ENCODE results near the gene TRAF2. TPM values are rescaled to one million over a fixed set of nuclear protein-coding genes. Genes with fewer than 3 reads are reported as not detected.

TRAF2 gene
- total and polyA plus RNA-seq, 2 of the 13 experiments (the other 11 are each of a cell fraction or from before 2014, with no cell fraction given), result 12.4 to 13.6 TPM

DNA sequence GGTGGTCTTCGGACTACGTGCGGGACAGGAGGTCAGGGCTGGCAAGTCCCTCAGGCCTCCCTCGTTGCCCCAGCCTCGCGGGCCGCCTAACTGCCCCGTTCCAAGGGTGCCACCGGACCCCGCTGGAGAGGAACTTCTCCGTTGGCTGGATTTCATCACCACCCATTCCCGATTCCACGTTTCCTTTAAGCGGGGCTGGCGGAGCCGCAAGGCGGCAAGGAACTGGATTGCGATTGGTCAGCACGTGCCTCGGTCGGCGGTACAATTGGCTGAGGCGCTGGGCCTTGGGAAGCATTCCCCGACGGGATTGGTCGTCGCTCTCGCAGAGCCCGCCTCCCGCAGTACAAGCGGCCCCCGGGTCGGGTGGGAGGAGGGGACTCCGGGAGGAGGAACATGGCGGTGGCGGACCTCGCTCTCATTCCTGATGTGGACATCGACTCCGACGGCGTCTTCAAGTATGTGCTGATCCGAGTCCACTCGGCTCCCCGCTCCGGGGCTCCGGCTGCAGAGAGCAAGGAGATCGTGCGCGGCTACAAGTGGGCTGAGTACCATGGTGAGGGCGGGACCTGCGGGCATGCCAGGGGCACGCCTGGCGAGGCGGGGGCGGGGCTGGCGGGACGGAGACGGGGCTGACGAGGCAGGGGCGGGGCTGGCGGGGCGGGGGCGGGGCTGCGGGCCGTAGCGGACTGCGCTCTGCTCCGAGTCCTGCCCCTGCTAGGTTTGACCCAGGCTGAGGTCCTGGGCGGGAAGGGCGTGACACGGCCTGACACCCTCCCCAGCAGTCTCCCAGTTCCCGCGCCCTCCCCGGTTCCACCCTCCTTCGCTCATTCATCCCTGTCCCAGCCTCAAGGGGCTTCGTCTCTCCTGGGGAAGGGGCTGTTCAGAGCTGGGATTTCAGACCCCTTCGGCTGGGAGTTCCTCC lies 37.0 kb upstream of the TRAF2 start, which contains the start of gene PHPT1 (continued):
- TF ChIP-seq, protein P1, sequence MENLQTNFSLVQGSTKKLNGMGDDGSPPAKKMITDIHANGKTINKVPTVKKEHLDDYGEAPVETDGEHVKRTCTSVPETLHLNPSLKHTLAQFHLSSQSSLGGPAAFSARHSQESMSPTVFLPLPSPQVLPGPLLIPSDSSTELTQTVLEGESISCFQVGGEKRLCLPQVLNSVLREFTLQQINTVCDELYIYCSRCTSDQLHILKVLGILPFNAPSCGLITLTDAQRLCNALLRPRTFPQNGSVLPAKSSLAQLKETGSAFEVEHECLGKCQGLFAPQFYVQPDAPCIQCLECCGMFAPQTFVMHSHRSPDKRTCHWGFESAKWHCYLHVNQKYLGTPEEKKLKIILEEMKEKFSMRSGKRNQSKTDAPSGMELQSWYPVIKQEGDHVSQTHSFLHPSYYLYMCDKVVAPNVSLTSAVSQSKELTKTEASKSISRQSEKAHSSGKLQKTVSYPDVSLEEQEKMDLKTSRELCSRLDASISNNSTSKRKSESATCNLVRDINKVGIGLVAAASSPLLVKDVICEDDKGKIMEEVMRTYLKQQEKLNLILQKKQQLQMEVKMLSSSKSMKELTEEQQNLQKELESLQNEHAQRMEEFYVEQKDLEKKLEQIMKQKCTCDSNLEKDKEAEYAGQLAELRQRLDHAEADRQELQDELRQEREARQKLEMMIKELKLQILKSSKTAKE (CRISPR knock-in tag; IDR thresholded peaks at IDR 0.05; ENCODE audit: borderline replicate concordance), result 0 out of 2 replicates have a peak, but pooled peaks have one; percentile 13
- peak; percentile 85 for TF ChIP-seq TARDBP (CRISPR knock-in tag; IDR thresholded peaks at IDR 0.05)
- peak; percentile 48; the same call in 1 of the 2 replicates for TF ChIP-seq ZNF230 (CRISPR knock-in tag; IDR thresholded peaks at IDR 0.05)
- peak; percentile 63 for TF ChIP-seq ZFY (CRISPR knock-in tag; IDR thresholded peaks at IDR 0.05)
- TF ChIP-seq, protein P2, sequence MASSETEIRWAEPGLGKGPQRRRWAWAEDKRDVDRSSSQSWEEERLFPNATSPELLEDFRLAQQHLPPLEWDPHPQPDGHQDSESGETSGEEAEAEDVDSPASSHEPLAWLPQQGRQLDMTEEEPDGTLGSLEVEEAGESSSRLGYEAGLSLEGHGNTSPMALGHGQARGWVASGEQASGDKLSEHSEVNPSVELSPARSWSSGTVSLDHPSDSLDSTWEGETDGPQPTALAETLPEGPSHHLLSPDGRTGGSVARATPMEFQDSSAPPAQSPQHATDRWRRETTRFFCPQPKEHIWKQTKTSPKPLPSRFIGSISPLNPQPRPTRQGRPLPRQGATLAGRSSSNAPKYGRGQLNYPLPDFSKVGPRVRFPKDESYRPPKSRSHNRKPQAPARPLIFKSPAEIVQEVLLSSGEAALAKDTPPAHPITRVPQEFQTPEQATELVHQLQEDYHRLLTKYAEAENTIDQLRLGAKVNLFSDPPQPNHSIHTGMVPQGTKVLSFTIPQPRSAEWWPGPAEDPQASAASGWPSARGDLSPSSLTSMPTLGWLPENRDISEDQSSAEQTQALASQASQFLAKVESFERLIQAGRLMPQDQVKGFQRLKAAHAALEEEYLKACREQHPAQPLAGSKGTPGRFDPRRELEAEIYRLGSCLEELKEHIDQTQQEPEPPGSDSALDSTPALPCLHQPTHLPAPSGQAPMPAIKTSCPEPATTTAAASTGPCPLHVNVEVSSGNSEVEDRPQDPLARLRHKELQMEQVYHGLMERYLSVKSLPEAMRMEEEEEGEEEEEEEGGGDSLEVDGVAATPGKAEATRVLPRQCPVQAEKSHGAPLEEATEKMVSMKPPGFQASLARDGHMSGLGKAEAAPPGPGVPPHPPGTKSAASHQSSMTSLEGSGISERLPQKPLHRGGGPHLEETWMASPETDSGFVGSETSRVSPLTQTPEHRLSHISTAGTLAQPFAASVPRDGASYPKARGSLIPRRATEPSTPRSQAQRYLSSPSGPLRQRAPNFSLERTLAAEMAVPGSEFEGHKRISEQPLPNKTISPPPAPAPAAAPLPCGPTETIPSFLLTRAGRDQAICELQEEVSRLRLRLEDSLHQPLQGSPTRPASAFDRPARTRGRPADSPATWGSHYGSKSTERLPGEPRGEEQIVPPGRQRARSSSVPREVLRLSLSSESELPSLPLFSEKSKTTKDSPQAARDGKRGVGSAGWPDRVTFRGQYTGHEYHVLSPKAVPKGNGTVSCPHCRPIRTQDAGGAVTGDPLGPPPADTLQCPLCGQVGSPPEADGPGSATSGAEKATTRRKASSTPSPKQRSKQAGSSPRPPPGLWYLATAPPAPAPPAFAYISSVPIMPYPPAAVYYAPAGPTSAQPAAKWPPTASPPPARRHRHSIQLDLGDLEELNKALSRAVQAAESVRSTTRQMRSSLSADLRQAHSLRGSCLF (CRISPR knock-in tag; IDR thresholded peaks at IDR 0.05; ENCODE audit: borderline replicate concordance), result no peak
- TF ChIP-seq, protein P3, sequence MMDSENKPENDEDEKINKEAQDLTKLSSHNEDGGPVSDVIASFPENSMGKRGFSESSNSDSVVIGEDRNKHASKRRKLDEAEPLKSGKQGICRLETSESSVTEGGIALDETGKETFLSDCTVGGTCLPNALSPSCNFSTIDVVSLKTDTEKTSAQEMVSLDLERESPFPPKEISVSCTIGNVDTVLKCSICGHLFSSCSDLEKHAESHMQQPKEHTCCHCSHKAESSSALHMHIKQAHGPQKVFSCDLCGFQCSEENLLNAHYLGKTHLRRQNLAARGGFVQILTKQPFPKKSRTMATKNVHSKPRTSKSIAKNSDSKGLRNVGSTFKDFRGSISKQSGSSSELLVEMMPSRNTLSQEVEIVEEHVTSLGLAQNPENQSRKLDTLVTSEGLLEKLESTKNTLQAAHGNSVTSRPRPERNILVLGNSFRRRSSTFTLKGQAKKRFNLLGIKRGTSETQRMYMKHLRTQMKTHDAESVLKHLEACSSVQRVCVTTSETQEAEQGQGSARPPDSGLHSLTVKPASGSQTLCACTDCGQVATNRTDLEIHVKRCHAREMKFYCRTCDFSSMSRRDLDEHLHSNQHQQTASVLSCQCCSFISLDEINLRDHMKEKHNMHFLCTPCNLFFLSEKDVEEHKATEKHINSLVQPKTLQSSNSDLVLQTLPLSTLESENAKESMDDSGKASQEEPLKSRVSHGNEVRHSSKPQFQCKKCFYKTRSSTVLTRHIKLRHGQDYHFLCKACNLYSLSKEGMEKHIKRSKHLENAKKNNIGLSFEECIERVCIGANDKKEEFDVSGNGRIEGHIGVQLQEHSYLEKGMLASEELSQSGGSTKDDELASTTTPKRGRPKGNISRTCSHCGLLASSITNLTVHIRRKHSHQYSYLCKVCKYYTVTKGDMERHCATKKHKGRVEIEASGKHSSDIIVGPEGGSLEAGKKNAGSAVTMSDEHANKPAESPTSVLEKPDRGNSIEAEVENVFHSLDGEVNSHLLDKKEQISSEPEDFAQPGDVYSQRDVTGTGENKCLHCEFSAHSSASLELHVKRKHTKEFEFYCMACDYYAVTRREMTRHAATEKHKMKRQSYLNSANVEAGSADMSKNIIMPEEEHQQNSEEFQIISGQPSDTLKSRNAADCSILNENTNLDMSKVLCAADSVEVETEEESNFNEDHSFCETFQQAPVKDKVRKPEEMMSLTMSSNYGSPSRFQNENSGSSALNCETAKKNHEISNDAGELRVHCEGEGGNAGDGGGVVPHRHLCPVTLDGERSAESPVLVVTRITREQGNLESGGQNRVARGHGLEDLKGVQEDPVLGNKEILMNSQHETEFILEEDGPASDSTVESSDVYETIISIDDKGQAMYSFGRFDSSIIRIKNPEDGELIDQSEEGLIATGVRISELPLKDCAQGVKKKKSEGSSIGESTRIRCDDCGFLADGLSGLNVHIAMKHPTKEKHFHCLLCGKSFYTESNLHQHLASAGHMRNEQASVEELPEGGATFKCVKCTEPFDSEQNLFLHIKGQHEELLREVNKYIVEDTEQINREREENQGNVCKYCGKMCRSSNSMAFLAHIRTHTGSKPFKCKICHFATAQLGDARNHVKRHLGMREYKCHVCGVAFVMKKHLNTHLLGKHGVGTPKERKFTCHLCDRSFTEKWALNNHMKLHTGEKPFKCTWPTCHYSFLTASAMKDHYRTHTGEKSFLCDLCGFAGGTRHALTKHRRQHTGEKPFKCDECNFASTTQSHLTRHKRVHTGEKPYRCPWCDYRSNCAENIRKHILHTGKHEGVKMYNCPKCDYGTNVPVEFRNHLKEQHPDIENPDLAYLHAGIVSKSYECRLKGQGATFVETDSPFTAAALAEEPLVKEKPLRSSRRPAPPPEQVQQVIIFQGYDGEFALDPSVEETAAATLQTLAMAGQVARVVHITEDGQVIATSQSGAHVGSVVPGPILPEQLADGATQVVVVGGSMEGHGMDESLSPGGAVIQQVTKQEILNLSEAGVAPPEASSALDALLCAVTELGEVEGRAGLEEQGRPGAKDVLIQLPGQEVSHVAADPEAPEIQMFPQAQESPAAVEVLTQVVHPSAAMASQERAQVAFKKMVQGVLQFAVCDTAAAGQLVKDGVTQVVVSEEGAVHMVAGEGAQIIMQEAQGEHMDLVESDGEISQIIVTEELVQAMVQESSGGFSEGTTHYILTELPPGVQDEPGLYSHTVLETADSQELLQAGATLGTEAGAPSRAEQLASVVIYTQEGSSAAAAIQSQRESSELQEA (CRISPR knock-in tag; IDR thresholded peaks at IDR 0.05; ENCODE audit: not compliant biosample characterization), result peak; percentile 18
- no peak for TF ChIP-seq KDM3A (CRISPR knock-in tag; IDR thresholded peaks at IDR 0.05; ENCODE audit: low read depth)
- peak; percentile 63; the same call in 1 of the 2 replicates for TF ChIP-seq ZNF709 (CRISPR knock-in tag; IDR thresholded peaks at IDR 0.05)
- TF ChIP-seq MED8 (CRISPR knock-in tag; IDR thresholded peaks at IDR 0.05; ENCODE audit: insufficient replicate concordance), result peak; percentile 40
- TF ChIP-seq ZNF83 (CRISPR knock-in tag; IDR thresholded peaks at IDR 0.05; ENCODE audit: borderline replicate concordance), result 0 out of 2 replicates have a peak, but pooled peaks have one; percentile 27
